HUES6 (cell line): Measurements from ENCODE around the gene PDIA6.

ENCODE experiments used
- H3K27ac ChIP-seq: 2 replicates; pipeline ENCODE4 v1.7.0; 2013; ENCODE audit warnings: low read depth, mild to moderate bottlenecking, low read length, inconsistent platforms
- H3K27me3 ChIP-seq: 2 replicates; pipeline ENCODE4 v1.6.1; 2013; ENCODE audit warnings: low read length; ENCODE audit not compliant: control insufficient read depth, insufficient read depth
- H3K36me3 ChIP-seq: 2 replicates; pipeline ENCODE4 v1.6.1; 2013; ENCODE audit warnings: low read length; ENCODE audit not compliant: control insufficient read depth, insufficient read depth
- H3K4me1 ChIP-seq: 2 replicates; pipeline ENCODE4 v1.6.1; 2013; ENCODE audit warnings: low read length; ENCODE audit not compliant: control insufficient read depth, insufficient read depth
- H3K4me3 ChIP-seq: 2 replicates; pipeline ENCODE4 v1.5.1; 2013; ENCODE audit warnings: low read depth, low read length
- H3K9ac ChIP-seq: one replicate; pipeline ENCODE4 v1.6.1; 2013; ENCODE audit warnings: mild to moderate bottlenecking, low read length
- H3K9me3 ChIP-seq: 2 replicates; pipeline ENCODE4 v1.6.1; 2013; ENCODE audit warnings: low read depth, low read length; ENCODE audit not compliant: control insufficient read depth, insufficient read depth

Gene PDIA6

GRCh38 chr2:10812362-10813162 lies at the start of gene PDIA6:
PDIA6 (minus strand) TSS chr2:10812785; CDS start chr2:10812696, 89 bp downstream.
- peaks cover 28% of the 10 kb centered on the region for H3K4me1 ChIP-seq
- H3K36me3 ChIP-seq, result peaks cover 17% of the 10 kb centered on the region
- H3K4me3 ChIP-seq, result peak within 1 kb of the TSS; percentile 83
- H3K27me3 ChIP-seq, result no peaks in the 10 kb centered on the region
- no peaks in the 10 kb centered on the region; the same call in 1 of the 2 replicates for H3K9me3 ChIP-seq
- peak within 1 kb of the TSS; percentile 85 for H3K9ac ChIP-seq
- H3K27ac ChIP-seq, result peak within 1 kb of the TSS; percentile 78; the same call in 1 of the 2 replicates

GRCh38 chr2:10862330-10862729 lies 49.7 kb upstream of the PDIA6 start:
- no peak overlapping the region for H3K27ac ChIP-seq
- 0 out of 2 replicates have a peak, but pooled peaks cover 5% of the 10 kb centered on the region for H3K4me1 ChIP-seq
- H3K9ac ChIP-seq, result no peak overlapping the region
- no peaks in the 10 kb centered on the region for H3K27me3 ChIP-seq
- H3K4me3 ChIP-seq, result no peak overlapping the region
- no peaks in the 10 kb centered on the region for H3K9me3 ChIP-seq
- no peaks in the 10 kb centered on the region for H3K36me3 ChIP-seq

- H3K9me3 ChIP-seq, result no peaks in the 10 kb centered on the region
- H3K27ac ChIP-seq, result no peak overlapping the region
- 0 out of 2 replicates have a peak, but pooled peaks cover 5% of the 10 kb centered on the region for H3K4me1 ChIP-seq
- H3K36me3 ChIP-seq, result no peaks in the 10 kb centered on the region
- no peak overlapping the region for H3K4me3 ChIP-seq
- no peaks in the 10 kb centered on the region for H3K27me3 ChIP-seq
- no peak overlapping the region for H3K9ac ChIP-seq
These were observed 49.2 kb upstream of the PDIA6 start for GRCh38 chr2:10861765-10862164.

GRCh38 chr2:10860814-10861325 lies 48.3 kb upstream of the PDIA6 start:
- Histone ChIP-seq H3K4me1 (0 out of 2 replicates have a peak, but pooled peaks cover 5% of the 10 kb centered on the region), H3K9me3 (no peaks in the 10 kb centered on the region), H3K27me3 (no peaks in the 10 kb centered on the region), H3K4me3 (no peak overlapping the region), H3K27ac (no peak overlapping the region), H3K9ac (no peak overlapping the region), H3K36me3 (no peaks in the 10 kb centered on the region)

- Histone ChIP-seq H3K27me3 (no peaks in the 10 kb centered on the region), H3K27ac (no peak overlapping the region), H3K9me3 (no peaks in the 10 kb centered on the region), H3K9ac (no peak overlapping the region), H3K4me3 (no peak overlapping the region), H3K36me3 (no peaks in the 10 kb centered on the region), H3K4me1 (0 out of 2 replicates have a peak, but pooled peaks cover 5% of the 10 kb centered on the region)
These were observed 47.7 kb upstream of the PDIA6 start for GRCh38 chr2:10860081-10860813.

GRCh38 chr2:10859278-10859677 lies 46.7 kb upstream of the PDIA6 start:
- Histone ChIP-seq H3K27ac (no peak overlapping the region), H3K9ac (no peak overlapping the region), H3K4me3 (no peak overlapping the region), H3K27me3 (no peaks in the 10 kb centered on the region; the same call in 1 of the 2 replicates), H3K36me3 (no peaks in the 10 kb centered on the region), H3K4me1 (0 out of 2 replicates have a peak, but pooled peaks cover 3% of the 10 kb centered on the region), H3K9me3 (no peaks in the 10 kb centered on the region)

- Histone ChIP-seq H3K27ac (no peak overlapping the region), H3K4me1 (peaks cover 9% of the 10 kb centered on the region; the same call in 1 of the 2 replicates), H3K27me3 (no peaks in the 10 kb centered on the region), H3K36me3 (no peaks in the 10 kb centered on the region), H3K4me3 (no peak overlapping the region), H3K9me3 (no peaks in the 10 kb centered on the region), H3K9ac (no peak overlapping the region)
These were observed 36.0 kb upstream of the PDIA6 start for GRCh38 chr2:10848541-10848940.

GRCh38 chr2:10847008-10847407 lies 34.4 kb upstream of the PDIA6 start:
- Histone ChIP-seq H3K36me3 (no peaks in the 10 kb centered on the region), H3K4me3 (no peak overlapping the region), H3K27me3 (no peaks in the 10 kb centered on the region), H3K27ac (no peak overlapping the region), H3K9ac (no peak overlapping the region), H3K4me1 (peaks cover 10% of the 10 kb centered on the region; the same call in 1 of the 2 replicates), H3K9me3 (peaks cover 2% of the 10 kb centered on the region; the same call in 1 of the 2 replicates)

GRCh38 chr2:10846110-10846861 lies 33.7 kb upstream of the PDIA6 start:
- Histone ChIP-seq H3K9me3 (peaks cover 8% of the 10 kb centered on the region), H3K4me1 (peaks cover 10% of the 10 kb centered on the region; the same call in 1 of the 2 replicates), H3K27ac (no peak overlapping the region), H3K27me3 (no peaks in the 10 kb centered on the region), H3K4me3 (no peak overlapping the region), H3K9ac (no peak overlapping the region), H3K36me3 (no peaks in the 10 kb centered on the region)

- Histone ChIP-seq H3K9ac (no peak overlapping the region), H3K9me3 (peaks cover 15% of the 10 kb centered on the region), H3K27ac (no peak overlapping the region), H3K4me3 (no peak overlapping the region), H3K27me3 (no peaks in the 10 kb centered on the region), H3K36me3 (no peaks in the 10 kb centered on the region), H3K4me1 (peaks cover 10% of the 10 kb centered on the region; the same call in 1 of the 2 replicates)
These were observed 33.1 kb upstream of the PDIA6 start for GRCh38 chr2:10845640-10846039.
